GM12864 (cell line): Measurements from ENCODE around the gene SZRD1.

ENCODE experiments used
- DNase-seq: peaks from one replicate; pipeline ENCODE4 v3.0.0-alpha.2; 2011; ENCODE audit warnings: low read depth
- H3K4me3 ChIP-seq: 2 replicates; pipeline ENCODE4 v1.5.1; 2011; ENCODE audit warnings: mild to moderate bottlenecking, low read depth, low read length, control low read depth
- TF ChIP-seq, protein P1 (sequence below): IDR thresholded peaks from 2 replicates; pipeline ENCODE4 v1.5.1; 2011; ENCODE audit warnings: low read depth, mild to moderate bottlenecking, moderate library complexity, low read length, control low read depth, inconsistent platforms; ENCODE audit errors: missing control alignments

The SZRD1 gene

DNA sequence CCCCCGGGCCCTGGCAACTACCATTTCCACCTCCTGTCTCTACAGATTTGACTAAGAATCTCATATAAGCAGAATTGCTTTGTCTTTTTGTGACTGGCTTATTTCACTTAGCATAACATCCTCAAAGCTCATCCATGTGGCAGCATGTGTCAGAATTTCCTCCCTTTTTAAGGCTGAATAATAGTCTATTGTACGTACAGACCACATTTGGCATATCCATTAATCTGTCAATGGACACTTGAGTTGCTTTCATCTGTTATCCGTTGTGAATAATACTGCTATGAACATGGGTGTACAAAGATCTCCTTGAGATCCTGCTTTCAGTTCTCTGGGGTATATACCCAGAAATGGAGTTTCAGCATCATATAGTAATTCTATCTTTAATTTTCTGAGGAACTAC is 46.1 kb downstream of the SZRD1 start:
- no peak for DNase-seq
- TF ChIP-seq, protein P1, sequence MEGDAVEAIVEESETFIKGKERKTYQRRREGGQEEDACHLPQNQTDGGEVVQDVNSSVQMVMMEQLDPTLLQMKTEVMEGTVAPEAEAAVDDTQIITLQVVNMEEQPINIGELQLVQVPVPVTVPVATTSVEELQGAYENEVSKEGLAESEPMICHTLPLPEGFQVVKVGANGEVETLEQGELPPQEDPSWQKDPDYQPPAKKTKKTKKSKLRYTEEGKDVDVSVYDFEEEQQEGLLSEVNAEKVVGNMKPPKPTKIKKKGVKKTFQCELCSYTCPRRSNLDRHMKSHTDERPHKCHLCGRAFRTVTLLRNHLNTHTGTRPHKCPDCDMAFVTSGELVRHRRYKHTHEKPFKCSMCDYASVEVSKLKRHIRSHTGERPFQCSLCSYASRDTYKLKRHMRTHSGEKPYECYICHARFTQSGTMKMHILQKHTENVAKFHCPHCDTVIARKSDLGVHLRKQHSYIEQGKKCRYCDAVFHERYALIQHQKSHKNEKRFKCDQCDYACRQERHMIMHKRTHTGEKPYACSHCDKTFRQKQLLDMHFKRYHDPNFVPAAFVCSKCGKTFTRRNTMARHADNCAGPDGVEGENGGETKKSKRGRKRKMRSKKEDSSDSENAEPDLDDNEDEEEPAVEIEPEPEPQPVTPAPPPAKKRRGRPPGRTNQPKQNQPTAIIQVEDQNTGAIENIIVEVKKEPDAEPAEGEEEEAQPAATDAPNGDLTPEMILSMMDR: no peak

DNA sequence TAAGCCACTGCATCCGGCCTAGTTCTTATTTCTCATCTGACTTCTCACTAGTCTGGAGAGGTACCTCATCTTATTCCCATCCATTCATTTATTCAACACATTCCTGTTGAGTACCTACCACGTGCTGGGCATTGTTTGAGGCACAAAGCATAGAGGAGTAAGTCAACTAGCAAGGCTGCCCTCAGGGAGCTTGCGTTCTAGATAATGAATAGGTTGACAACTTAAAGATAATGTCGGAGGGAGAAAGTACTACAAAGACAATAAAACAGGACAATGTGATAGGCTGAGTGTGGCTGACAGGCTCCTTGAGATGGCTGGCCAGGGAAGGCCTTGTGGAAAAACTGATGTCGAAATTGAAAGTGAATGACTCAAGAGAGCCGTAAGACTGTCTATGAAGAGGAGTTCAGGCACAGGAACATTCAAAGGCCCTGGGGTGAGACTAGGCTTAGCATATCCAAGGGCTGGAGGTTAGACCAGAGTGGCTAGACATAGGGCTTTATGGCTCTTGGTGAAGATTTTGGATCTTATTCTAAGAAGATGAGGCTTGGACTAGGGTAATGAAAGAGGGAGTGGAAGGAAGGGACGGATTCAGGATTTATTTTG is 51.9 kb downstream of the SZRD1 start:
- H3K4me3 ChIP-seq: no peak overlapping the region
- TF ChIP-seq, protein P1: no peak
- DNase-seq: no peak

More for the DNA sequence above, 46.1 kb downstream of the SZRD1 start:
- no peak overlapping the region for H3K4me3 ChIP-seq

DNA sequence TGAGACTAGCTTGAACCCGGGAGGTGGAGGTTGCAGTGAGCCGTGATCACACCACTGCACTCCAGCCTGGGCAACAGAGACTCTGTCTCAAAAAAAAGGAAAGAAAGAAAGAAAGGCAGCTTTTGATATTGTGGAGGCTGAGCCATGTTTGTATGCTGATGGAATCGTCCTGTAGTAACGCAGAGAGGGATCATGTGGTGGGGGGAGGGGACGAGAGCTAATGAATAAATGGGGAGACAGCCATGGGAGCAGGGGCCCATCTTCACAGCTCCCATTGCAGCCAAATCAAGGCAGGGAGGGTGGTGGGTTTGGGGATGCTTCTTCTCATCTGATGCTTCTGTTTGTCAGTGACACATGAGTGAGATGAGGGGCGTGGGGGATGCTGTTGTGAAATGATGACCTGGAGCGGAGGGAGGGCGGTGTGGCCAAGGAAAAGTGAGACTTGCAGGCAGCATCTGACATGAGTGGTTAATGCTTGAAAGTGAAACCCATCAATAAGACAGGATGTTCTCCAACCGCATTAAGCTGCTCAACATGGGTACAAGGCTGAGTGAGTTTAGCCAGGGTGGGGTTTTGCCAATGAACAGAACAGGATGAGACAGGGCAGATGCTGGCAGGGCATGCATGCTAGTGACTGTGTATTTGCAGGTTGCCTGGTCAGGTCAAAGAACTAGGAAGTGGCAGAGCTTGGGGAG is 53.5 kb downstream of the SZRD1 start:
- TF ChIP-seq, protein P1: no peak
- H3K4me3 ChIP-seq: no peak overlapping the region
- peak; percentile 74 for DNase-seq

DNA sequence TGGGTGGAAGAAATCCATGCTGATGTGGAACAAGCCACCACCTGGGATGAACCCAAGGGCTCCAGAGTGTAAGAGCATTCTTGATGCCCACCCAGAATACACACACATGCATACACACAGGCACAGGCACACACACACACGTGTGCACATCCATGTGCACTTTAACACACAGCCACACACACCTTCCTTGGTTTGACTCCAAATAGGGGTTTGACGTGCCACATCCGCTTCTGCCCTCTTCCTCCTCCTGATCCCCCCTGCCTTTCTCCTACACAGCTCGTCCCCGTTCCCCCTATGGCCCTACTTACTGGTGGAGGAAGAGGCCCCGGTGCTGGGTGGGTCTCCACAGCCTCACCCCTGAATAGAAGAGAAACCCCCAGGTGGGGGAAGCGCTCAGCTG is 54.2 kb downstream of the SZRD1 start:
- TF ChIP-seq, protein P1: no peak
- DNase-seq: no peak
- no peak overlapping the region for H3K4me3 ChIP-seq

DNA sequence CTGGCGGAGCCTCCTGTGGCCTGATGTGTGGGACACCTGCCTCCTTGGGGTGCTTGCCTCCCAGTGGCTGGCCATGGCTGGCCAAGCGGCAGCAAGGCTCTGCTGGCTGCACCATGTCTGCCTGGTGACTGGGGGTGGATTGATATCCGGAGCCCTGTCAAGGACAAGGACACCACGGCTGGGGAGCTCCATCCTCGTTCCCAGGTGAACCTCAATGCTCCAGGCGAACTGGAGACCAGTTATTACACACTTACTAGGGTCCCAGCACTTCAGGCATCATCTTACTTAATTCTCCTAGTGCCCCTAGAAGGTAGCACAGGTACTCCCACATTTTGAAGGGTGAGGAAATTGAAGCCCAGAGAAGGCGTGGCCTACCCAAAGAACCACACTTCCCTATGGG is 55.0 kb downstream of the SZRD1 start:
- DNase-seq: no peak
- no peak overlapping the region for H3K4me3 ChIP-seq
- TF ChIP-seq, protein P1: no peak

DNA sequence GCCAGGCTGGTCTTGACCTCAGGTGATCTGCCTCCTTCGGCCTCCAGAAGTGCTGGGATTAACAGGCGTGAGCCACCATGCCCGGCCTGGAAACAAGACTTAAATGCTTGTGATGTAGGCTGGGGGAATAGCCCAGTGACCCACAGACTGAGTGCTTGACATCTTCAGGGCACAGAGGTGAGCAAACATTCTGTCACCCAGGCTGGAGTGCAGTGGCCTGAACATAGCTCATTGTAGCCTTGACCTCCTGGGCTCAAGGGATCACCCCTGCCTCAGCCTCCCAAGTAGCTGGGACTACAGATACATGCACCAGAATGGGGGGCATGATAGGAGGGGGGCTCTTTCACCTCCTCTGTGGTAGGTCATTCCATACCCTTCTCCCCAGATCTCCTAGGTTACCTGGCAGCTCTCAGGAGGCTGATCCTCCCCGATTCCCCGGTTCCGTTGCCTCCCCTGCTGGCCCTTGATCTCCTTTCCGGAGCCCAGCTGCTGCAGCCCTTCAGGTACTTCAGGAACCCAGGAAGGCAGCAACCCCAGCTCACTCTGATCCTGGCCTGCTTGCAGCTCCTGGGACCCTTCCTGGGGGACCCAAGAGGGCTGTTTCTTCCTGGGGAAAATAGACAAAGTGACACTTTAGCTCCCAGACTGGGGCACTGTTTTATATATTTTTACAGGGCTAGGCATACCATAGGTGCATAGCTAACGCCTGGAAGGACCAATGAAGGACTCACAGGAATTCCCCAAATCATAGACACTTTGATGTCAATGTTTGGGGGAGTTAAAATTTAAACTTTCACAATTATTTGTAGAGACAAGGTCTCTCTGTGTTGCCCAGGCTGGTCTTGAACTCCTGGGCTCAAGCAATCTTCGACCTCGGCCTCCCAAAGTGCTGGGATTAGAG is 58.3 kb downstream of the SZRD1 start:
- H3K4me3 ChIP-seq: no peak overlapping the region
- DNase-seq: no peak
- TF ChIP-seq, protein P1: no peak
